ENCODE data around the gene RASAL1. TPM values are rescaled to one million over a fixed set of nuclear protein-coding genes. Genes with fewer than 3 reads are reported as not detected.

RASAL1 gene
- total RNA-seq, 1 experiment from 2014 or later, result 0.32 TPM

DNA sequence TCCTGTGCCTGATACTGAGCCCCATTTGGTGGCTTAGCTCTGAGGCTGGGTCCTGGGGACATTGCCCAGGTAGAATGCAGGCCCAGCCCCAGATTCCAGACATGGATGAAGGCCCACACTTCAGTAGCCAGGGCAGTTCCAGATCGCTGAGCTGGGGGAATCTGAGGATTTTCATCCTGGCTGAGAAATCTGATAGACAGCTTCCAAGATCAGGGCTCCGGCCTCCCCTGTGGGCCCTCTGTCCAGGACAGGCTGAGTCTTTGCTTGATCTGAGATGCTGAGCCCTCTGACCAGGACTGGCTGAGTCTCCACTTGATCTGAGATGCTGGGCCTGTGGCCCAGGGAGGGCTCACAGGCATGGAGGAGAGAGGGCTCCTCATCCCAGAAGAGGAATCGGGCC is 3.3 kb upstream of the RASAL1 start:
- peaks cover 6% of the 10 kb centered on the region for H3K4me1 ChIP-seq (ENCODE audit: insufficient read depth, low read length, poor library complexity, severe bottlenecking)
- no peaks in the 10 kb centered on the region for H3K36me3 ChIP-seq (ENCODE audit: insufficient read depth, low read length, poor library complexity, severe bottlenecking)
- no peaks in the 10 kb centered on the region for H3K9me3 ChIP-seq (ENCODE audit: low read depth, low read length, poor library complexity, severe bottlenecking)
- TF ChIP-seq EZH2 (IDR thresholded peaks at IDR 0.05; ENCODE audit: borderline replicate concordance, low read depth, low read length, poor library complexity, severe bottlenecking), result no peak
- TF ChIP-seq, protein P1, sequence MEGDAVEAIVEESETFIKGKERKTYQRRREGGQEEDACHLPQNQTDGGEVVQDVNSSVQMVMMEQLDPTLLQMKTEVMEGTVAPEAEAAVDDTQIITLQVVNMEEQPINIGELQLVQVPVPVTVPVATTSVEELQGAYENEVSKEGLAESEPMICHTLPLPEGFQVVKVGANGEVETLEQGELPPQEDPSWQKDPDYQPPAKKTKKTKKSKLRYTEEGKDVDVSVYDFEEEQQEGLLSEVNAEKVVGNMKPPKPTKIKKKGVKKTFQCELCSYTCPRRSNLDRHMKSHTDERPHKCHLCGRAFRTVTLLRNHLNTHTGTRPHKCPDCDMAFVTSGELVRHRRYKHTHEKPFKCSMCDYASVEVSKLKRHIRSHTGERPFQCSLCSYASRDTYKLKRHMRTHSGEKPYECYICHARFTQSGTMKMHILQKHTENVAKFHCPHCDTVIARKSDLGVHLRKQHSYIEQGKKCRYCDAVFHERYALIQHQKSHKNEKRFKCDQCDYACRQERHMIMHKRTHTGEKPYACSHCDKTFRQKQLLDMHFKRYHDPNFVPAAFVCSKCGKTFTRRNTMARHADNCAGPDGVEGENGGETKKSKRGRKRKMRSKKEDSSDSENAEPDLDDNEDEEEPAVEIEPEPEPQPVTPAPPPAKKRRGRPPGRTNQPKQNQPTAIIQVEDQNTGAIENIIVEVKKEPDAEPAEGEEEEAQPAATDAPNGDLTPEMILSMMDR (conservative IDR thresholded peaks at IDR 0.05; ENCODE audit: low read depth, low read length), result no peak
- CTCF ChIA-PET, result no interaction called here
- H3K27ac ChIP-seq (ENCODE audit: low read depth, low read length, poor library complexity, severe bottlenecking), result no peak overlapping the region
- no peaks in the 10 kb centered on the region for H3K27me3 ChIP-seq (replicated peaks; ENCODE audit: insufficient read depth, low read depth, low read length, poor library complexity)
- H3K4me3 ChIP-seq (ENCODE audit: low read depth, low read length, poor library complexity, severe bottlenecking), result no peak overlapping the region
- BruUV-seq (replicated peaks), result no TSS peak
- POLR2A ChIA-PET (ENCODE audit: low non-redundant PET), result interaction anchor here (0.5 kb wide), 1 partner anchor 146 kb away, joined by 3 read pairs; no protein-coding TSS in a partner anchor
- no peak for DNase-seq (ENCODE audit: low spot score)
- intact Hi-C loops (cut with micrococcal nuclease; ENCODE audit: unreplicated experiment), result no loop called here

DNA sequence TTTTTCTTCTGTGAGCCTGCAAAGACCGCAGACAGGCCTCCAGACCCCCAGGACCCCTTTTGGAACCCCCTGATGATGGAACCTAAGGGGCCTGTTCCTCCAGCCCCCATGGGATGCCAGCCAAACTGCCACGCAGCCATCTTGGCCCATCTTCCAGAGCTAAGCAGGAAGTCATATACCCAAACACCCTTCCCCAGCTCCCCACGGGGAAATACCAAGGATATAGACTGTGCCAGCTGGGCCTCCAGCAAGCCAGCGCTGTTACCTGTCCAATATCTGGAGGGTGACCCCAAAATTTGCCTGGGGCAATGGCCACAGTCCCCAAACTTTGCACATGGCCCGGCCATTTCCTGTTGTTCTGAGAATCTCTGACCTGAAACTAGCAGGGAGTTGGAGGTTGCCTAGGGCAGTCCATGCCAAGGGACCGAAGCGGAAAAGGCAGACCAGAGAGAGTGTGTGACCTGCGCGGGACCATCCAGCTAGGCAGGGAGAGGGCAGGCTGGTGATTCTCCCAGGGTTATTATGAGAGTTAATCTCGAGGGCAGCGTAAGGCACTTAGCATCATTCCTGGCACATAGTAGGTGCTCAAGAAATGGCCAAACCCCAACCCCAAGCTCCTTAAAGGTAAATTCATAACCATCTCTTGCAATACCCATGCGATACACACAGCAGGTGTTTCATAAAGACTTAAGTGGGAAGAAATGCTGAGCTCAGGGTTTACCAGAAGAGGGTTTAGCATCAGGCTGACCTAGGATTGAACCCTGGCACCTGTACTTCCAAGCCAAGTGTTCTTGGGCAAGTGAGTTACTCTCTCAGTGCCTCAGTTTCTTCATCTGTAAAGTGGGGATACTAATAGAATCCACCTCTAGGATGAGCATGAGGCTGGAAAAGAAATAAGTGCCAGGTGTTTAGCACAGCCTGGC is 2.6 kb upstream of the RASAL1 start:
- Histone ChIP-seq H3K4me1 (ENCODE audit: insufficient read depth, low read length, poor library complexity, severe bottlenecking) (peaks cover 6% of the 10 kb centered on the region), H3K27me3 (replicated peaks; ENCODE audit: insufficient read depth, low read depth, low read length, poor library complexity) (no peaks in the 10 kb centered on the region), H3K4me3 (ENCODE audit: low read depth, low read length, poor library complexity, severe bottlenecking) (no peak overlapping the region), H3K36me3 (ENCODE audit: insufficient read depth, low read length, poor library complexity, severe bottlenecking) (no peaks in the 10 kb centered on the region), H3K27ac (ENCODE audit: low read depth, low read length, poor library complexity, severe bottlenecking) (no peak overlapping the region), H3K9me3 (ENCODE audit: low read depth, low read length, poor library complexity, severe bottlenecking) (no peaks in the 10 kb centered on the region)
- no TSS peak for BruUV-seq (replicated peaks)
- ChIA-PET POLR2A (ENCODE audit: low non-redundant PET) (interaction anchor here (0.5 kb wide), 2 partner anchors 145 to 667 kb away, joined by 3 read pairs; no protein-coding TSS in a partner anchor), CTCF (interaction anchor here (0.5 to 0.6 kb wide), 2 partner anchors 11 to 101 kb away, joined by 3 to 5 read pairs; no protein-coding TSS in a partner anchor)
- TF ChIP-seq EZH2 (IDR thresholded peaks at IDR 0.05; ENCODE audit: borderline replicate concordance, low read depth, low read length, poor library complexity, severe bottlenecking), result no peak
- TF ChIP-seq, protein P1 (conservative IDR thresholded peaks at IDR 0.05; ENCODE audit: low read depth, low read length), result no peak
- no peak for DNase-seq (ENCODE audit: low spot score)
- intact Hi-C loops (cut with micrococcal nuclease; ENCODE audit: unreplicated experiment), result no loop called here

DNA sequence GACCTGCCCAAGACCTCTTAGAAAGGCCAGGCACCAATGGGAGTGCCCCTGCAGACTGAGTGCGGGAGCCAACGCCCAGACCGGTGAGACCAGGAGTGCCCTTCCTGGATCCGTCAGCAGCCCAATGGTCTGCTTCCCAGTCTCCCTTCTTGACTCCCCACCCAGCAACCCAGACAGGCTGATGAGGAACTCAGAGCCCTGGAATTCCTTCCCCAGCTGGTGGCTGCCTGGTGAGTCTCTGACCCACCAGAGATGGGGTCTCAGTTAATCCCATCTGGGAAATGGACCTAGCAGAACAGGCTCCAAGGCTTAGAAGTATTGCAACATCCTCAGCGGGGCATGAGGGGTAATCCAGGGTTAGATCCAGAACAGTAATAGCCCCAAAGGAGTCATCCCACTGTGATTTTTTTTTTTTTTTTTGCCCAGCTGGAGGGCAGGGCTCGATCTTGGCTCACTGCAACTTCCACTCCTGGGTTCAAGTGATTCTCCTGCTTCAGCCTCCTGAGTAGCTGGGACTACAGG is 1.5 kb upstream of the RASAL1 start:
- TF ChIP-seq, protein P1 (conservative IDR thresholded peaks at IDR 0.05; ENCODE audit: low read depth, low read length), result no peak
- no peak for TF ChIP-seq EZH2 (IDR thresholded peaks at IDR 0.05; ENCODE audit: borderline replicate concordance, low read depth, low read length, poor library complexity, severe bottlenecking)
- ChIA-PET POLR2A (ENCODE audit: low non-redundant PET) (no interaction called here), CTCF (interaction anchor here (0.5 kb wide), 1 partner anchor 12 kb away, joined by 3 read pairs; no protein-coding TSS in a partner anchor)
- Histone ChIP-seq H3K27me3 (replicated peaks; ENCODE audit: insufficient read depth, low read depth, low read length, poor library complexity) (no peaks in the 10 kb centered on the region), H3K4me1 (ENCODE audit: insufficient read depth, low read length, poor library complexity, severe bottlenecking) (peaks cover 6% of the 10 kb centered on the region), H3K9me3 (ENCODE audit: low read depth, low read length, poor library complexity, severe bottlenecking) (no peaks in the 10 kb centered on the region), H3K4me3 (ENCODE audit: low read depth, low read length, poor library complexity, severe bottlenecking) (no peak overlapping the region), H3K36me3 (ENCODE audit: insufficient read depth, low read length, poor library complexity, severe bottlenecking) (no peaks in the 10 kb centered on the region), H3K27ac (ENCODE audit: low read depth, low read length, poor library complexity, severe bottlenecking) (no peak overlapping the region)
- DNase-seq (ENCODE audit: low spot score), result no peak
- intact Hi-C loops (cut with micrococcal nuclease; ENCODE audit: unreplicated experiment), result no loop called here
- no TSS peak for BruUV-seq (replicated peaks)

Data from A673 (cell line).